ENCODE measurements around the gene OLIG1.

GRCh38 chr21:33114276-33114675, 44.3 kb downstream of the OLIG1 start:
- TF ChIP-seq CTCF (IDR thresholded peaks at IDR 0.05): no peak
- TF ChIP-seq ZFX (IDR thresholded peaks at IDR 0.05; ENCODE audit: borderline replicate concordance): no peak

All from 22Rv1 (cell line).